Measurements from ENCODE around the gene ALK.

GRCh38 chr2:29448096-29448688, 473.2 kb downstream of the ALK start:
- TF ChIP-seq, protein P1, sequence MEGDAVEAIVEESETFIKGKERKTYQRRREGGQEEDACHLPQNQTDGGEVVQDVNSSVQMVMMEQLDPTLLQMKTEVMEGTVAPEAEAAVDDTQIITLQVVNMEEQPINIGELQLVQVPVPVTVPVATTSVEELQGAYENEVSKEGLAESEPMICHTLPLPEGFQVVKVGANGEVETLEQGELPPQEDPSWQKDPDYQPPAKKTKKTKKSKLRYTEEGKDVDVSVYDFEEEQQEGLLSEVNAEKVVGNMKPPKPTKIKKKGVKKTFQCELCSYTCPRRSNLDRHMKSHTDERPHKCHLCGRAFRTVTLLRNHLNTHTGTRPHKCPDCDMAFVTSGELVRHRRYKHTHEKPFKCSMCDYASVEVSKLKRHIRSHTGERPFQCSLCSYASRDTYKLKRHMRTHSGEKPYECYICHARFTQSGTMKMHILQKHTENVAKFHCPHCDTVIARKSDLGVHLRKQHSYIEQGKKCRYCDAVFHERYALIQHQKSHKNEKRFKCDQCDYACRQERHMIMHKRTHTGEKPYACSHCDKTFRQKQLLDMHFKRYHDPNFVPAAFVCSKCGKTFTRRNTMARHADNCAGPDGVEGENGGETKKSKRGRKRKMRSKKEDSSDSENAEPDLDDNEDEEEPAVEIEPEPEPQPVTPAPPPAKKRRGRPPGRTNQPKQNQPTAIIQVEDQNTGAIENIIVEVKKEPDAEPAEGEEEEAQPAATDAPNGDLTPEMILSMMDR (IDR thresholded peaks at IDR 0.05; ENCODE audit: low read length) = no peak
- TF ChIP-seq EZH2 (optimal IDR thresholded peaks at IDR 0.05; ENCODE audit: low read depth, low read length) (no peak), EZH2phosphoT487 (IDR thresholded peaks at IDR 0.05; ENCODE audit: low read length) (no peak)
